HG03045 (cell line): ENCODE measurements around the gene PCP2.
A peak's percentile ranks its signal among the peaks of the same experiment; 100 is the strongest.

Experiments used
- ATAC-seq: cut with Tn5 transposase; IDR thresholded peaks from one replicate; pipeline ENCODE4 v1.9.1; 2021; ENCODE audit warnings: mild to moderate bottlenecking, moderate library complexity; ENCODE audit not compliant: unreplicated experiment

PCP2 gene

GRCh38 chr19:7633698-7634097 lies at the start of gene PCP2:
Gene PCP2 (minus strand): TSS chr19:7633719. CDS start chr19:7633457, 262 bp downstream.
- ATAC-seq = no peak

- no peak for ATAC-seq
Observed at GRCh38 chr19:7682175-7682855, 48.8 kb upstream of the PCP2 start.

GRCh38 chr19:7681340-7682174 lies 48.0 kb upstream of the PCP2 start:
- peak; percentile 6 for ATAC-seq

- ATAC-seq = peak; percentile 65
Observed at GRCh38 chr19:7680606-7681339, 47.3 kb upstream of the PCP2 start, which contains the start of gene TRAPPC5. Gene TRAPPC5 (plus strand): TSS chr19:7680833. CDS start chr19:7682254, 1,421 bp downstream.

GRCh38 chr19:7679771-7680605 lies 46.5 kb upstream of the PCP2 start:
- ATAC-seq = no peak

GRCh38 chr19:7678971-7679751 lies 45.6 kb upstream of the PCP2 start:
- ATAC-seq = no peak

- no peak for ATAC-seq
Observed at GRCh38 chr19:7677669-7678311, 44.3 kb upstream of the PCP2 start.

GRCh38 chr19:7676854-7677253 lies 43.3 kb upstream of the PCP2 start, which contains the start of gene MCEMP1:
Gene MCEMP1 (plus strand): TSS chr19:7677090. CDS start chr19:7677121, 31 bp downstream.
- no peak for ATAC-seq

- no peak for ATAC-seq
Observed at GRCh38 chr19:7676376-7676775, 42.9 kb upstream of the PCP2 start.

- no peak for ATAC-seq
Observed at GRCh38 chr19:7674010-7675005, 40.8 kb upstream of the PCP2 start.

- ATAC-seq = no peak
Observed at GRCh38 chr19:7672522-7672921, 39.0 kb upstream of the PCP2 start.

- no peak for ATAC-seq
Observed at GRCh38 chr19:7670790-7671189, 37.3 kb upstream of the PCP2 start.

- no peak for ATAC-seq
Observed at GRCh38 chr19:7670150-7670783, 36.7 kb upstream of the PCP2 start.

GRCh38 chr19:7669641-7670040 lies 36.1 kb upstream of the PCP2 start:
- no peak for ATAC-seq

- ATAC-seq = no peak
Observed at GRCh38 chr19:7668842-7669241, 35.3 kb upstream of the PCP2 start, which contains the start of gene RETN. Gene RETN (plus strand): TSS chr19:7669049. CDS start chr19:7669327, 278 bp downstream.

GRCh38 chr19:7665076-7665475 lies 31.6 kb upstream of the PCP2 start:
- ATAC-seq = no peak

GRCh38 chr19:7663706-7664105 lies 30.2 kb upstream of the PCP2 start:
- ATAC-seq = no peak
